ENCODE data around the gene CBX8. TPM values are rescaled to one million over a fixed set of nuclear protein-coding genes. Genes with fewer than 3 reads are reported as not detected.
A peak's percentile ranks its signal among the peaks of the same experiment; 100 is the strongest.

Gene CBX8
- total RNA-seq, 2 experiments from 2014 or later: 7.0 to 9.4 TPM

- Mint-ChIP-seq H3K9me3 (no peaks in the 10 kb centered on the region), H3K36me3 (ENCODE audit: low read depth) (peaks cover 2% of the 10 kb centered on the region), H3K27me3 (peaks cover 62% of the 10 kb centered on the region), H3K4me1 (ENCODE audit: low read depth) (peaks cover 50% of the 10 kb centered on the region), H3K27ac (no peak overlapping the region), H3K4me3 (no peak overlapping the region)
- intact Hi-C loops (cut with micrococcal nuclease): no loop called here
- ATAC-seq (no peak), DNase-seq (no peak)
- TF ChIP-seq CTCF (IDR thresholded peaks at IDR 0.05): no peak
- ChIA-PET CTCF (interaction anchor here (1.2 to 3.4 kb wide), 4 partner anchors 9 to 41 kb away, joined by 3 to 14 read pairs (median 4); partner anchors contain the start of gene CBX4), POLR2A (interaction anchor here (1.6 to 5.6 kb wide), 4 partner anchors 10 to 40 kb away, joined by 4 to 34 read pairs (median 12); partner anchors contain the start of gene CBX4)
Observed at GRCh38 chr17:79802039-79802735, 5.3 kb upstream of the CBX8 start.

- Mint-ChIP-seq H3K4me1 (ENCODE audit: low read depth) (peaks cover 51% of the 10 kb centered on the region), H3K36me3 (ENCODE audit: low read depth) (peaks cover 2% of the 10 kb centered on the region)
Observed at GRCh38 chr17:79801156-79802038, 4.5 kb upstream of the CBX8 start.

GRCh38 chr17:79800325-79801155 is 3.7 kb upstream of the CBX8 start:
- CTCF ChIA-PET: interaction anchor here (1.0 to 3.4 kb wide), 5 partner anchors 8 to 40 kb away, joined by 4 to 14 read pairs (median 6); partner anchors contain the start of gene CBX4
- no peak for TF ChIP-seq CTCF (IDR thresholded peaks at IDR 0.05)
- ATAC-seq (peak; percentile 12), DNase-seq (peak; percentile 87)
- intact Hi-C loops (cut with micrococcal nuclease): no loop called here
- Mint-ChIP-seq H3K4me1 (ENCODE audit: low read depth) (peaks cover 53% of the 10 kb centered on the region), H3K36me3 (ENCODE audit: low read depth) (peaks cover 5% of the 10 kb centered on the region), H3K27ac (peak overlapping the region; percentile 13), H3K4me3 (peak overlapping the region; percentile 54), H3K9me3 (no peaks in the 10 kb centered on the region), H3K27me3 (peaks cover 48% of the 10 kb centered on the region)
- POLR2A ChIA-PET: interaction anchor here (1.3 to 5.6 kb wide), 7 partner anchors 10 to 41 kb away, joined by 3 to 34 read pairs (median 11); partner anchors contain the start of gene CBX4

More at GRCh38 chr17:79801156-79802038, 4.5 kb upstream of the CBX8 start:
- DNase-seq (no peak), ATAC-seq (no peak)
- no peak for TF ChIP-seq CTCF (IDR thresholded peaks at IDR 0.05)
- CTCF ChIA-PET: interaction anchor here (1.0 to 3.4 kb wide), 6 partner anchors 10 to 41 kb away, joined by 3 to 14 read pairs (median 4); partner anchors contain the start of gene CBX4
- intact Hi-C loops (cut with micrococcal nuclease): no loop called here
- H3K27me3 Mint-ChIP-seq: peaks cover 54% of the 10 kb centered on the region
- no peak overlapping the region for H3K27ac Mint-ChIP-seq
- H3K9me3 Mint-ChIP-seq: no peaks in the 10 kb centered on the region
- POLR2A ChIA-PET: interaction anchor here (1.4 to 5.6 kb wide), 5 partner anchors 11 to 41 kb away, joined by 3 to 34 read pairs (median 11); partner anchors contain the start of gene CBX4
- H3K4me3 Mint-ChIP-seq: no peak overlapping the region

GRCh38 chr17:79799538-79800324 is 2.9 kb upstream of the CBX8 start:
- Mint-ChIP-seq H3K27me3 (peaks cover 44% of the 10 kb centered on the region), H3K36me3 (ENCODE audit: low read depth) (peaks cover 5% of the 10 kb centered on the region), H3K4me1 (ENCODE audit: low read depth) (peaks cover 45% of the 10 kb centered on the region), H3K9me3 (no peaks in the 10 kb centered on the region), H3K27ac (no peak overlapping the region), H3K4me3 (peak overlapping the region; percentile 54)
- DNase-seq: peak; percentile 52
- TF ChIP-seq CTCF (IDR thresholded peaks at IDR 0.05): no peak
- POLR2A ChIA-PET: interaction anchor here (1.0 to 5.6 kb wide), 5 partner anchors 12 to 40 kb away, joined by 3 to 34 read pairs (median 5); partner anchors contain the start of gene CBX4
- CTCF ChIA-PET: interaction anchor here (1.3 to 3.4 kb wide), 2 partner anchors 9 to 40 kb away, joined by 9 to 14 read pairs; partner anchors contain the start of gene CBX4
- no peak for ATAC-seq
- intact Hi-C loops (cut with micrococcal nuclease): loop anchor here (5.0 kb wide), 2 partner anchors 38 to 193 kb away; partner anchors contain the start of gene CBX4
